BE2C (cell line): ENCODE measurements around the gene RPS3.

Experiments
- DNase-seq: peaks from one replicate; pipeline ENCODE4 v3.0.0-alpha.2; 2020
- H3K27me3 ChIP-seq: fragments of 250-450 bp; sonication (Bioruptor Pico); 2 replicates; pipeline ENCODE4 v1.5.1; 2020; ENCODE audit warnings: mild to moderate bottlenecking
- H3K36me3 ChIP-seq: fragments of 250-450 bp; sonication (Bioruptor Pico); 2 replicates; pipeline ENCODE4 v1.5.1; 2020; ENCODE audit warnings: mild to moderate bottlenecking
- H3K4me1 ChIP-seq: fragments of 250-450 bp; sonication (Bioruptor Pico); 2 replicates; pipeline ENCODE4 v1.5.1; 2020
- H3K4me3 ChIP-seq: 2 replicates; pipeline ENCODE4 v1.5.1; 2011; ENCODE audit warnings: low read depth, low read length
- H3K9me3 ChIP-seq: fragments of 250-450 bp; sonication (Bioruptor Pico); 2 replicates; pipeline ENCODE4 v1.5.1; 2020
- TF ChIP-seq, protein P1 (sequence below): IDR thresholded peaks from 2 replicates; pipeline ENCODE4 v1.5.1; 2012; ENCODE audit warnings: mild to moderate bottlenecking, low read depth, low read length

Gene RPS3

DNA sequence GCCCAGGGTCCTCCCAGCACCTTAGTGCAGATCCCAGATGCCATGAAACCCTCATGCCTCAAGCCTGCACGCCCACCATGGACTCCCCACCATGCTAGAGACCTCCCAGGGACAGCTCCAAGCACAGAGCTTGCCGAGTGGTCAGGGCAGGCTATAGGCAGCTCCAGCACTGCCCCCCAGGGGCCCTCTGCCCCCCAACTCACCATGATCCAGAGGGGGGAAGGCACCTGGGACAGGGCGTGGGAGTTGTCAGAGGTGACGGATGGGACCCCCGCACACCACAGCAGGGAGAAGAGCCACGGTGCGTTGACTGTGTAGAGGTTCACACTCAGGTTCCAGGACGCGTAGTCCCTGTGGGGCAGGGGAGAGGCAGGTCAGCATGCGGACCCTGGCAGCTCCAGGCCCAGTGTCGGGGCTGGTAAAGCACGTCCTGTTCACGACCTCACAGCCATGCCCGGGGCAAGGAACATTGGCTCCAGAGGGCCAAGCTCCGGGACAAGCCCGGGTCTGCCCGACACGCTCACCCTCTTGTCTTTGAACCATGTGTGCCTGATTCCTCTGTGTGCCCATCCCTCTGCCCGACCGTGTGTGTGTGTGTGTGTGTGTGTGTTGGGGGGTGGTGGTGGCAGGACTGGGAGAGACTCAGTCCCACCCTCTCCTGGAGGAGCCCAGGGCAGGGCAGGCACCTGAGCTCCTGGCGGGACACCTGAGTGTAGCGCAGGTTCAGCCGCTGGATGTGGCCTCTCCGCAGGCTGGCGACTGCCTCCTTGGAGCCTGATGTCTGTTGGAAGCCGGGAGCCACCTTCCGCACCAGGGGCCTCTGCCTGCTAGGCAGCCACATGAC lies 41.9 kb downstream of the RPS3 start:
- TF ChIP-seq, protein P1, sequence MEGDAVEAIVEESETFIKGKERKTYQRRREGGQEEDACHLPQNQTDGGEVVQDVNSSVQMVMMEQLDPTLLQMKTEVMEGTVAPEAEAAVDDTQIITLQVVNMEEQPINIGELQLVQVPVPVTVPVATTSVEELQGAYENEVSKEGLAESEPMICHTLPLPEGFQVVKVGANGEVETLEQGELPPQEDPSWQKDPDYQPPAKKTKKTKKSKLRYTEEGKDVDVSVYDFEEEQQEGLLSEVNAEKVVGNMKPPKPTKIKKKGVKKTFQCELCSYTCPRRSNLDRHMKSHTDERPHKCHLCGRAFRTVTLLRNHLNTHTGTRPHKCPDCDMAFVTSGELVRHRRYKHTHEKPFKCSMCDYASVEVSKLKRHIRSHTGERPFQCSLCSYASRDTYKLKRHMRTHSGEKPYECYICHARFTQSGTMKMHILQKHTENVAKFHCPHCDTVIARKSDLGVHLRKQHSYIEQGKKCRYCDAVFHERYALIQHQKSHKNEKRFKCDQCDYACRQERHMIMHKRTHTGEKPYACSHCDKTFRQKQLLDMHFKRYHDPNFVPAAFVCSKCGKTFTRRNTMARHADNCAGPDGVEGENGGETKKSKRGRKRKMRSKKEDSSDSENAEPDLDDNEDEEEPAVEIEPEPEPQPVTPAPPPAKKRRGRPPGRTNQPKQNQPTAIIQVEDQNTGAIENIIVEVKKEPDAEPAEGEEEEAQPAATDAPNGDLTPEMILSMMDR, result no peak

DNA sequence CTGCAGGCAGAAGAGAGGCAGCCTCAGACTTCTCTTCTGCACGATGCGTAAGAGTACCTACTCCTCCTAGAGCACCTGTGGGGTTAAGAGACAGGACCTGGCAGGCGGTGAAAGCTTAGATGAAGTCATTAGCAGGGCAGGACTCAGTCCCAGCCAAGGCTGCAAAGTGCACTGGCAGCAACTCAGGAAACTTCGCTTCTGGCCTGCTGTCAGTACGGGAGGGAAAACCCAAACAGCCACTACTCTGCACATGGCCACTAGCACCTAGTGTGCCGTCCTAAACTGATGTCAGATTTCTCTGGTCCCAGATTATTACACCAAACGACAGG lies 42.5 kb downstream of the RPS3 start:
- Histone ChIP-seq H3K27me3 (no peaks in the 10 kb centered on the region), H3K9me3 (no peaks in the 10 kb centered on the region), H3K36me3 (no peaks in the 10 kb centered on the region), H3K4me1 (no peaks in the 10 kb centered on the region), H3K4me3 (no peak overlapping the region)
- no peak for DNase-seq
- TF ChIP-seq, protein P1, result no peak

More for the DNA sequence above, 41.9 kb downstream of the RPS3 start:
- no peaks in the 10 kb centered on the region for H3K9me3 ChIP-seq
- no peaks in the 10 kb centered on the region for H3K4me1 ChIP-seq
- H3K36me3 ChIP-seq, result no peaks in the 10 kb centered on the region
- no peak overlapping the region for H3K4me3 ChIP-seq
- DNase-seq, result no peak
- H3K27me3 ChIP-seq, result no peaks in the 10 kb centered on the region

DNA sequence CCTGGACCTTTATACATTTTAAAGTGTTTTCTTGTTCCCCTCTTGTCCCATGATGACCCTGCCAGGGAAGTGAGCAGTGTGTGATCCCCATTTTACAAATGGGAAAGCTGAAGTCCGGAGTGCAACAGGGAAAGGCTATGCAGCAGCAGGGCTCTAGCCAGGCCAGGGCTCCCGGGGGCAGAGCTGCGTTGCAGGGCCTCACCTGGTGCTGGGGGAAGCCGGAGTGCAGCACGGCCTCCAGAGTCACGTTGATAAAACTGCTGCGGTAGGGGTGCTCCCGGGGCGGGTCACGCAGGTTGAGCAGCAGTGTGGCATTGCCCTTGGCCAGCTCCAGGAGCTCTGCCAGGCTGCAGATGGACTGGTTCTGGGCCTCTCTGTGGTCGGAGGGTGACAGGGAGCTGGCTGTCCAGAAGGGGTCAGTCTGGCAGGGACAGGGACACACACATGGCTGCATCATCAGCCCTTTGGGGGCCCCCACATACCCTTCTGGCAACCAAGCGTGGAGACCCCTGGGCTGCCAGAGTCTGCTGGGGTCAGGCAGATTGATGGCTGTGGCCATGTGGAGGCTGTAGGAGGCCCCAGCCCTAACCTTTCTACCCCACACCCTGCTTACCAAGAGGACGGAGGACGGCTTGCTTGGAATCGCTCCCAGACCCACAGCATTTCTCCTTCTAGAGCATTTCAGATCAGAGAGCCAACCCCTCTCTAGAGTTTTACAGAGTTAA lies 43.0 kb downstream of the RPS3 start:
- H3K9me3 ChIP-seq, result no peaks in the 10 kb centered on the region
- H3K4me3 ChIP-seq, result no peak overlapping the region
- TF ChIP-seq, protein P1, result no peak
- DNase-seq, result no peak
- no peaks in the 10 kb centered on the region for H3K4me1 ChIP-seq
- H3K36me3 ChIP-seq, result no peaks in the 10 kb centered on the region
- H3K27me3 ChIP-seq, result no peaks in the 10 kb centered on the region

DNA sequence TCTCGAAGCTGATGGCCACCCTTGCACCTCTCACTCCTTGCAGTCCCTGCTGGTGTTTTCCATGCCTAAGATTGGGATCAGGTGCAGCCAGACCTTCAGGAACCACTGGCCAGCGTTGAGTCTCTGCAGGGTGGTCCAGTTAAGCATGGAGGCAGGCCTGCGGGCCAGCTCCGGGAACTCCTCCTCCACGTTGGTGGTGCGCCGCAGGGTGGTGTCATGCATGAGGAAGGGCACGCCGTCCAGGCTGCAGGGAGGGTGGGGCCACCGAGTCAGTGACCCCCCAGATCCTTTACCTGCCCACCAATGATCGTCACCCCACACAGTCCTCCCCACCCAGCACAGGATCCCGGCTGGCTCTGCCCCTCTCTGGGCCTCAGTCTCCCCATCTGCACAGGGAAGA lies 43.7 kb downstream of the RPS3 start:
- Histone ChIP-seq H3K4me3 (no peak overlapping the region), H3K27me3 (no peaks in the 10 kb centered on the region), H3K9me3 (no peaks in the 10 kb centered on the region), H3K4me1 (no peaks in the 10 kb centered on the region), H3K36me3 (no peaks in the 10 kb centered on the region)
- TF ChIP-seq, protein P1, result no peak
- no peak for DNase-seq

DNA sequence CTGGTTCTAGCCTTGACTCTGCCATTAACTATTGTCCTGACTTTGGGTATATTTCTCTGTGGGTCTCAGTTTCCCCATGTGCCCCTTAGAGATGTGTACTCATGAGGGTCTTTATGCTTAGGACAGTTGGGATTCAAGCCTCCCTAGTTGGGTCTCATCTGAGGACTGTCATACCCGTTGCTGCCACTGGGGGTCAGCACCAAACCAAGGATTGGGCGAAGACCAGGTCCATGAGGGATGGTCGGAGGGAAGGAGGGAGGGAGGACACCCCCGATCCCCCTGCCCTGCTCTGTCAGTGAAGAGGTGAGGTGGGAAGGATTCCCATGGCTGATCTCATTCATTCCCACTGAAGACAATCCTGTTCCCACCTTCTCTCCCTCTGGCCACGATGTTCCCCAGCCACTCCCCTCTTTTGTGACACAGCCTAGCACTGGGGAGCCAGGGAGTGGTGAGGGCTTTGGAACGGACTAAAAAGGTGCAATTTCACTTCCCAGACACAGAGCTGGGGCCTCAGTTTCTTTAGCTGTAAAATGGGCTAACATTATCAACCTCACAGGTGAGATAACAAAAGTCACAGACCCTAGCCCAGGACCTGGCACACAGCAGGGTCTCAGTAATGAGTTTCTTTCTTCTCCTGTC lies 46.1 kb downstream of the RPS3 start:
- no peaks in the 10 kb centered on the region for H3K9me3 ChIP-seq
- H3K27me3 ChIP-seq, result no peaks in the 10 kb centered on the region
- no peaks in the 10 kb centered on the region for H3K36me3 ChIP-seq
- TF ChIP-seq, protein P1, result peak; percentile 98
- no peak overlapping the region for H3K4me3 ChIP-seq
- H3K4me1 ChIP-seq, result no peaks in the 10 kb centered on the region
- peak; percentile 83 for DNase-seq
